GM23338 (cell line): Measurements from ENCODE around the gene GPHA2. TPM values are rescaled to one million over a fixed set of nuclear protein-coding genes. Genes with fewer than 3 reads are reported as not detected.

Experiments used
- ATAC-seq: fragments of 200-7000 bp; cut with Tn5 transposase; 3 replicates; pipeline ENCODE4 v1.9.1; 2020
- DNase-seq: peaks from one replicate; pipeline ENCODE4 v3.0.0-alpha.2; 2015; ENCODE audit warnings: low spot score
- H2AFZ ChIP-seq: fragments of 200-600 bp; sonication (generic); 2 replicates; pipeline ENCODE4 v1.8.0; 2016; ENCODE audit warnings: antibody characterized with exemption, mild to moderate bottlenecking, moderate library complexity
- H3F3A ChIP-seq: fragments of 200-600 bp; sonication (generic); replicated peaks from 2 replicates; pipeline ENCODE4 v1.8.0; 2017; ENCODE audit warnings: antibody characterized with exemption, mixed run types, low read depth
- H3K27ac ChIP-seq: fragments of 200-600 bp; sonication (generic); 2 replicates; pipeline ENCODE4 v1.6.1; 2016; ENCODE audit warnings: low read depth
- H3K27me3 ChIP-seq: fragments of 200-600 bp; sonication (generic); 2 replicates; pipeline ENCODE4 v1.8.0; 2016; ENCODE audit warnings: mild to moderate bottlenecking, mixed run types, moderate library complexity; ENCODE audit not compliant: insufficient read depth
- H3K36me3 ChIP-seq: fragments of 200-600 bp; sonication (generic); 2 replicates; pipeline ENCODE4 v1.8.0; 2016; ENCODE audit warnings: mild to moderate bottlenecking; ENCODE audit not compliant: insufficient read depth
- H3K4me1 ChIP-seq: fragments of 200-600 bp; sonication (generic); 2 replicates; pipeline ENCODE4 v1.8.0; 2016; ENCODE audit warnings: mild to moderate bottlenecking, moderate library complexity; ENCODE audit not compliant: insufficient read depth
- H3K4me2 ChIP-seq: fragments of 200-600 bp; sonication (generic); 2 replicates; pipeline ENCODE4 v1.7.1; 2017; ENCODE audit warnings: mixed run types
- H3K4me3 ChIP-seq: fragments of 200-600 bp; sonication (generic); 2 replicates; pipeline ENCODE4 v1.6.1; 2016; ENCODE audit warnings: mixed run types
- H3K79me2 ChIP-seq: fragments of 200-600 bp; sonication (generic); replicated peaks from 2 replicates; pipeline ENCODE4 v1.8.0; 2017; ENCODE audit warnings: mild to moderate bottlenecking; ENCODE audit not compliant: insufficient read depth
- H3K9me2 ChIP-seq: fragments of 200-600 bp; sonication (generic); 2 replicates; pipeline ENCODE4 v1.8.0; 2017; ENCODE audit not compliant: insufficient read depth
- H4K20me1 ChIP-seq: fragments of 200-600 bp; sonication (generic); replicated peaks from 2 replicates; pipeline ENCODE4 v1.8.0; 2017; ENCODE audit warnings: mild to moderate bottlenecking; ENCODE audit not compliant: insufficient read depth
- H3K27ac Mint-ChIP-seq: 2 replicates; pipeline ENCODE4 v1.8.0; 2020; ENCODE audit warnings: inconsistent platforms, mild to moderate bottlenecking, moderate library complexity, mixed read lengths
- H3K27me3 Mint-ChIP-seq: 3 replicates; pipeline ENCODE4 v1.8.0; 2022; ENCODE audit warnings: low read depth, mild to moderate bottlenecking, moderate library complexity, mixed read lengths, inconsistent platforms; ENCODE audit not compliant: insufficient read depth, poor library complexity
- H3K36me3 Mint-ChIP-seq: 3 replicates; pipeline ENCODE4 v1.8.0; 2021; ENCODE audit warnings: low read depth, mild to moderate bottlenecking, inconsistent platforms, moderate library complexity, mixed read lengths
- H3K4me1 Mint-ChIP-seq: 3 replicates; pipeline ENCODE4 v1.8.0; 2020; ENCODE audit warnings: mild to moderate bottlenecking, inconsistent platforms, mixed read lengths
- H3K4me3 Mint-ChIP-seq: 3 replicates; pipeline ENCODE4 v1.8.0; 2021; ENCODE audit warnings: moderate library complexity, mild to moderate bottlenecking, inconsistent platforms, mixed read lengths
- H3K9me3 Mint-ChIP-seq: 3 replicates; pipeline ENCODE4 v1.8.0; 2020; ENCODE audit warnings: moderate library complexity, mild to moderate bottlenecking, inconsistent platforms, mixed read lengths
- CREB1 ChIP-seq: fragments of 250-450 bp; sonication (Bioruptor Pico); IDR thresholded peaks from 2 replicates; pipeline ENCODE4 v1.5.0; 2020; ENCODE audit warnings: low read depth, mild to moderate bottlenecking, moderate library complexity
- ETS1 ChIP-seq: IDR thresholded peaks from 2 replicates; pipeline ENCODE4 v1.6.1; 2016; ENCODE audit warnings: antibody characterized with exemption
- EZH2 ChIP-seq: fragments of 200-600 bp; sonication (generic); IDR thresholded peaks from one replicate; pipeline ENCODE4 v1.8.0; 2017; ENCODE audit warnings: antibody characterized with exemption, mild to moderate bottlenecking, low read depth; ENCODE audit not compliant: unreplicated experiment
- EZH2phosphoT487 ChIP-seq: fragments of 200-600 bp; sonication (generic); IDR thresholded peaks from one replicate; pipeline ENCODE4 v1.8.1; 2018; ENCODE audit warnings: antibody characterized with exemption; ENCODE audit not compliant: unreplicated experiment
- JUNB ChIP-seq: IDR thresholded peaks from one replicate; pipeline ENCODE4 v1.6.1; 2016; ENCODE audit warnings: antibody characterized with exemption; ENCODE audit not compliant: unreplicated experiment
- NANOG ChIP-seq: IDR thresholded peaks from 2 replicates; pipeline ENCODE4 v1.6.1; 2016; ENCODE audit warnings: antibody characterized with exemption, borderline replicate concordance
- POLR2AphosphoS5 ChIP-seq: IDR thresholded peaks from 2 replicates; pipeline ENCODE4 v1.6.1; 2016; ENCODE audit warnings: antibody characterized with exemption, low read depth
- STAT1 ChIP-seq: IDR thresholded peaks from one replicate; pipeline ENCODE4 v1.6.1; 2016; ENCODE audit warnings: antibody characterized with exemption; ENCODE audit not compliant: unreplicated experiment
- ZNF114 ChIP-seq: fragments of 250-450 bp; sonication (Bioruptor Pico); IDR thresholded peaks from 2 replicates; pipeline ENCODE4 v1.5.0; 2020; ENCODE audit warnings: mild to moderate bottlenecking, moderate library complexity
- ZNF331 ChIP-seq: fragments of 250-450 bp; sonication (Bioruptor Pico); IDR thresholded peaks from 2 replicates; pipeline ENCODE4 v1.5.0; 2020; ENCODE audit warnings: low read depth, mild to moderate bottlenecking, moderate library complexity
- ZNF462 ChIP-seq: fragments of 250-450 bp; sonication (Bioruptor Pico); IDR thresholded peaks from 2 replicates; pipeline ENCODE4 v1.5.0; 2020; ENCODE audit warnings: mild to moderate bottlenecking, moderate library complexity
- polyA plus RNA-seq: library from polyadenylated mRNA; unstranded; fragments of >200 nt; fragmentation: Nextera tagmentation; extraction: Ambion mirVana; gene quantifications from 2 replicates; pipeline ENCODE4 v1.2.1, GENCODE V29; 2016
- total RNA-seq: library from RNA; depleted of rRNA; stranded (reverse); fragments of >200 nt; shearing (Covaris generic); gene quantifications from 2 replicates; pipeline ENCODE4 v1.2.3, GENCODE V29; 2014
- TF ChIP-seq, protein P1 (sequence below), 2 experiments: fragments of 200-600 bp in 1 of 2; sonication (generic) in 1 of 2; conservative IDR thresholded peaks; 2 replicates each; pipeline versions ENCODE4 v1.5.1 to v1.6.1; 2016 to 2017; ENCODE audit warnings: antibody characterized with exemption in 2 of 2, low read depth in 2 of 2, mild to moderate bottlenecking in 2 of 2, moderate library complexity in 1 of 2
- TF ChIP-seq, protein P2 (sequence below): IDR thresholded peaks from one replicate; pipeline ENCODE4 v1.6.1; 2018; ENCODE audit warnings: antibody characterized with exemption; ENCODE audit not compliant: unreplicated experiment

GPHA2 gene
- total and polyA plus RNA-seq, 2 experiments from 2014 or later, result 0.83 to 1.8 TPM

- no peaks in the 10 kb centered on the region for H3K36me3 ChIP-seq
- H3K27me3 Mint-ChIP-seq, result peaks cover 12% of the 10 kb centered on the region
- no peaks in the 10 kb centered on the region for H3K9me3 Mint-ChIP-seq
- peak overlapping the region; percentile 36; the same call in 1 of the 3 replicates for H3K4me3 Mint-ChIP-seq
- no peaks in the 10 kb centered on the region for H4K20me1 ChIP-seq
- H3K27ac ChIP-seq, result no peak overlapping the region
- no peaks in the 10 kb centered on the region for H3F3A ChIP-seq
- DNase-seq (no peak), ATAC-seq (no peak)
- H3K27ac Mint-ChIP-seq, result no peak overlapping the region
- no peak overlapping the region for H2AFZ ChIP-seq
- no peaks in the 10 kb centered on the region for H3K27me3 ChIP-seq
- no peaks in the 10 kb centered on the region for H3K79me2 ChIP-seq
- peaks cover 29% of the 10 kb centered on the region for H3K4me1 Mint-ChIP-seq
- H3K4me3 ChIP-seq, result no peak overlapping the region
- H3K36me3 Mint-ChIP-seq, result no peaks in the 10 kb centered on the region
- no peaks in the 10 kb centered on the region for H3K9me2 ChIP-seq
- peaks cover 7% of the 10 kb centered on the region; the same call in 1 of the 2 replicates for H3K4me1 ChIP-seq
- H3K4me2 ChIP-seq, result peak overlapping the region; percentile 54; the same call in 1 of the 2 replicates
- TF ChIP-seq, protein P1, sequence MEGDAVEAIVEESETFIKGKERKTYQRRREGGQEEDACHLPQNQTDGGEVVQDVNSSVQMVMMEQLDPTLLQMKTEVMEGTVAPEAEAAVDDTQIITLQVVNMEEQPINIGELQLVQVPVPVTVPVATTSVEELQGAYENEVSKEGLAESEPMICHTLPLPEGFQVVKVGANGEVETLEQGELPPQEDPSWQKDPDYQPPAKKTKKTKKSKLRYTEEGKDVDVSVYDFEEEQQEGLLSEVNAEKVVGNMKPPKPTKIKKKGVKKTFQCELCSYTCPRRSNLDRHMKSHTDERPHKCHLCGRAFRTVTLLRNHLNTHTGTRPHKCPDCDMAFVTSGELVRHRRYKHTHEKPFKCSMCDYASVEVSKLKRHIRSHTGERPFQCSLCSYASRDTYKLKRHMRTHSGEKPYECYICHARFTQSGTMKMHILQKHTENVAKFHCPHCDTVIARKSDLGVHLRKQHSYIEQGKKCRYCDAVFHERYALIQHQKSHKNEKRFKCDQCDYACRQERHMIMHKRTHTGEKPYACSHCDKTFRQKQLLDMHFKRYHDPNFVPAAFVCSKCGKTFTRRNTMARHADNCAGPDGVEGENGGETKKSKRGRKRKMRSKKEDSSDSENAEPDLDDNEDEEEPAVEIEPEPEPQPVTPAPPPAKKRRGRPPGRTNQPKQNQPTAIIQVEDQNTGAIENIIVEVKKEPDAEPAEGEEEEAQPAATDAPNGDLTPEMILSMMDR (conservative IDR thresholded peaks at IDR 0.05; ENCODE audit: low read depth in 2 of 2), result no peak
- TF ChIP-seq STAT1 (no peak), POLR2AphosphoS5 (no peak), NANOG (no peak), ZNF462 (CRISPR knock-in tag) (no peak), CREB1 (CRISPR knock-in tag) (no peak), JUNB (no peak), ETS1 (no peak), EZH2phosphoT487 (no peak), EZH2 (no peak), ZNF331 (no peak), ZNF114 (CRISPR knock-in tag) (no peak)
- TF ChIP-seq, protein P2, sequence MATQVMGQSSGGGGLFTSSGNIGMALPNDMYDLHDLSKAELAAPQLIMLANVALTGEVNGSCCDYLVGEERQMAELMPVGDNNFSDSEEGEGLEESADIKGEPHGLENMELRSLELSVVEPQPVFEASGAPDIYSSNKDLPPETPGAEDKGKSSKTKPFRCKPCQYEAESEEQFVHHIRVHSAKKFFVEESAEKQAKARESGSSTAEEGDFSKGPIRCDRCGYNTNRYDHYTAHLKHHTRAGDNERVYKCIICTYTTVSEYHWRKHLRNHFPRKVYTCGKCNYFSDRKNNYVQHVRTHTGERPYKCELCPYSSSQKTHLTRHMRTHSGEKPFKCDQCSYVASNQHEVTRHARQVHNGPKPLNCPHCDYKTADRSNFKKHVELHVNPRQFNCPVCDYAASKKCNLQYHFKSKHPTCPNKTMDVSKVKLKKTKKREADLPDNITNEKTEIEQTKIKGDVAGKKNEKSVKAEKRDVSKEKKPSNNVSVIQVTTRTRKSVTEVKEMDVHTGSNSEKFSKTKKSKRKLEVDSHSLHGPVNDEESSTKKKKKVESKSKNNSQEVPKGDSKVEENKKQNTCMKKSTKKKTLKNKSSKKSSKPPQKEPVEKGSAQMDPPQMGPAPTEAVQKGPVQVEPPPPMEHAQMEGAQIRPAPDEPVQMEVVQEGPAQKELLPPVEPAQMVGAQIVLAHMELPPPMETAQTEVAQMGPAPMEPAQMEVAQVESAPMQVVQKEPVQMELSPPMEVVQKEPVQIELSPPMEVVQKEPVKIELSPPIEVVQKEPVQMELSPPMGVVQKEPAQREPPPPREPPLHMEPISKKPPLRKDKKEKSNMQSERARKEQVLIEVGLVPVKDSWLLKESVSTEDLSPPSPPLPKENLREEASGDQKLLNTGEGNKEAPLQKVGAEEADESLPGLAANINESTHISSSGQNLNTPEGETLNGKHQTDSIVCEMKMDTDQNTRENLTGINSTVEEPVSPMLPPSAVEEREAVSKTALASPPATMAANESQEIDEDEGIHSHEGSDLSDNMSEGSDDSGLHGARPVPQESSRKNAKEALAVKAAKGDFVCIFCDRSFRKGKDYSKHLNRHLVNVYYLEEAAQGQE, result no peak
Observed at GRCh38 chr11:64936539-64936938, 846 bp upstream of the GPHA2 start.
